ENCODE data around the gene ITPR2.

The ITPR2 gene

GRCh38 chr12:26754148-26754547 lies 78.8 kb downstream of the ITPR2 start:
- no peak for TF ChIP-seq POLR2A (IDR thresholded peaks at IDR 0.05; ENCODE audit: low read depth, low read length)
- FAIRE-seq (no peak), DNase-seq (ENCODE audit: insufficient read length, low spot score) (no peak)

GRCh38 chr12:26751179-26751578 lies 81.8 kb downstream of the ITPR2 start:
- TF ChIP-seq POLR2A (IDR thresholded peaks at IDR 0.05; ENCODE audit: low read depth, low read length): no peak
- FAIRE-seq: no peak
- DNase-seq (ENCODE audit: insufficient read length, low spot score): no peak

GRCh38 chr12:26750531-26751175 lies 82.3 kb downstream of the ITPR2 start:
- no peak for TF ChIP-seq POLR2A (IDR thresholded peaks at IDR 0.05; ENCODE audit: low read depth, low read length)
- no peak for FAIRE-seq
- no peak for DNase-seq (ENCODE audit: insufficient read length, low spot score)

- FAIRE-seq: no peak
- DNase-seq (ENCODE audit: insufficient read length, low spot score): no peak
Measured at GRCh38 chr12:26749781-26750180, 83.2 kb downstream of the ITPR2 start.

GRCh38 chr12:26748741-26749431 lies 84.1 kb downstream of the ITPR2 start:
- TF ChIP-seq POLR2A (IDR thresholded peaks at IDR 0.05; ENCODE audit: low read depth, low read length): no peak
- FAIRE-seq: peak; percentile 80
- no peak for DNase-seq (ENCODE audit: insufficient read length, low spot score)

More at GRCh38 chr12:26749781-26750180, 83.2 kb downstream of the ITPR2 start:
- no peak for TF ChIP-seq POLR2A (IDR thresholded peaks at IDR 0.05; ENCODE audit: low read depth, low read length)

GRCh38 chr12:26748412-26748740 lies 84.6 kb downstream of the ITPR2 start:
- no peak for FAIRE-seq
- TF ChIP-seq POLR2A (IDR thresholded peaks at IDR 0.05; ENCODE audit: low read depth, low read length): no peak

GRCh38 chr12:26746121-26746714 lies 86.8 kb downstream of the ITPR2 start:
- FAIRE-seq (peak; percentile 98), DNase-seq (ENCODE audit: insufficient read length, low spot score) (peak; percentile 52)
- no peak for TF ChIP-seq POLR2A (IDR thresholded peaks at IDR 0.05; ENCODE audit: low read depth, low read length)

More at GRCh38 chr12:26748412-26748740, 84.6 kb downstream of the ITPR2 start:
- DNase-seq (ENCODE audit: insufficient read length, low spot score): no peak

- TF ChIP-seq POLR2A (IDR thresholded peaks at IDR 0.05; ENCODE audit: low read depth, low read length): no peak
- no peak for DNase-seq (ENCODE audit: insufficient read length, low spot score)
- no peak for FAIRE-seq
Measured at GRCh38 chr12:26744697-26745440, 88.1 kb downstream of the ITPR2 start.

GRCh38 chr12:26744042-26744626 lies 88.9 kb downstream of the ITPR2 start:
- no peak for TF ChIP-seq POLR2A (IDR thresholded peaks at IDR 0.05; ENCODE audit: low read depth, low read length)
- no peak for FAIRE-seq

GRCh38 chr12:26741584-26742227 lies 91.3 kb downstream of the ITPR2 start:
- TF ChIP-seq POLR2A (IDR thresholded peaks at IDR 0.05; ENCODE audit: low read depth, low read length): no peak
- no peak for DNase-seq (ENCODE audit: insufficient read length, low spot score)
- FAIRE-seq: no peak

More at GRCh38 chr12:26744042-26744626, 88.9 kb downstream of the ITPR2 start:
- DNase-seq (ENCODE audit: insufficient read length, low spot score): no peak

- no peak for FAIRE-seq
- TF ChIP-seq POLR2A (IDR thresholded peaks at IDR 0.05; ENCODE audit: low read depth, low read length): no peak
- no peak for DNase-seq (ENCODE audit: insufficient read length, low spot score)
Measured at GRCh38 chr12:26740991-26741390, 92.0 kb downstream of the ITPR2 start.

GRCh38 chr12:26740348-26740747 lies 92.6 kb downstream of the ITPR2 start:
- DNase-seq (ENCODE audit: insufficient read length, low spot score): no peak
- FAIRE-seq: no peak
- TF ChIP-seq POLR2A (IDR thresholded peaks at IDR 0.05; ENCODE audit: low read depth, low read length): no peak

GRCh38 chr12:26737487-26738030 lies 95.4 kb downstream of the ITPR2 start:
- FAIRE-seq: no peak
- TF ChIP-seq POLR2A (IDR thresholded peaks at IDR 0.05; ENCODE audit: low read depth, low read length): no peak
- DNase-seq (ENCODE audit: insufficient read length, low spot score): no peak
